ENCODE data around the gene VPS11. TPM values are rescaled to one million over a fixed set of nuclear protein-coding genes. Genes with fewer than 3 reads are reported as not detected.

VPS11 gene
- total RNA-seq, 4 donors from 2014 or later: 37.2 to 57.2 (median 47.9) TPM

- no peak for TF ChIP-seq EP300 (IDR thresholded peaks at IDR 0.05)
- no peak for TF ChIP-seq POLR2AphosphoS5 (IDR thresholded peaks at IDR 0.05)
- TF ChIP-seq POLR2A (IDR thresholded peaks at IDR 0.05): no peak
- no peak for TF ChIP-seq CTCF (IDR thresholded peaks at IDR 0.05)
- no peak for DNase-seq (ENCODE audit: low spot score in 2 of 2)
- Histone ChIP-seq H3K27me3 (no peaks in the 10 kb centered on the region), H3K4me1 (peaks cover 28% of the 10 kb centered on the region), H3K27ac (no peak overlapping the region), H3K9me3 (no peaks in the 10 kb centered on the region), H3K4me3 (no peak overlapping the region), H3K36me3 (peaks cover 27% of the 10 kb centered on the region)
- 91% methylated on average over 6 of the region's 9 CpGs for WGBS
Observed at GRCh38 chr11:119027561-119028345, 39.9 kb upstream of the VPS11 start.

- TF ChIP-seq POLR2A (IDR thresholded peaks at IDR 0.05) (no peak), POLR2AphosphoS5 (IDR thresholded peaks at IDR 0.05) (no peak)
- H3K4me1 ChIP-seq: peaks cover 26% of the 10 kb centered on the region
- peaks cover 21% of the 10 kb centered on the region for H3K36me3 ChIP-seq
- WGBS: 71% methylated on average over 3 of the region's 9 CpGs
- no peaks in the 10 kb centered on the region for H3K27me3 ChIP-seq
- H3K27ac ChIP-seq: no peak overlapping the region
- no peaks in the 10 kb centered on the region for H3K9me3 ChIP-seq
- no peak for DNase-seq (ENCODE audit: low spot score in 2 of 2)
- H3K4me3 ChIP-seq: no peak overlapping the region
Observed at GRCh38 chr11:119028346-119029068, 39.1 kb upstream of the VPS11 start.

- 89% methylated on average over 1 of the region's 1 CpG for WGBS
- Histone ChIP-seq H3K4me1 (peaks cover 26% of the 10 kb centered on the region), H3K36me3 (peaks cover 16% of the 10 kb centered on the region), H3K4me3 (peak overlapping the region; percentile 88), H3K27ac (no peak overlapping the region), H3K9me3 (no peaks in the 10 kb centered on the region), H3K27me3 (no peaks in the 10 kb centered on the region)
- TF ChIP-seq POLR2A (IDR thresholded peaks at IDR 0.05): no peak
- TF ChIP-seq CTCF (IDR thresholded peaks at IDR 0.05): no peak
- no peak for TF ChIP-seq POLR2AphosphoS5 (IDR thresholded peaks at IDR 0.05)
- no peak for TF ChIP-seq EP300 (IDR thresholded peaks at IDR 0.05)
- no peak for DNase-seq (ENCODE audit: low spot score in 2 of 2)
Observed at GRCh38 chr11:119029069-119029339, 38.6 kb upstream of the VPS11 start.

- TF ChIP-seq POLR2A (IDR thresholded peaks at IDR 0.05) (no peak), CTCF (IDR thresholded peaks at IDR 0.05) (no peak)
- Histone ChIP-seq H3K36me3 (peaks cover 12% of the 10 kb centered on the region), H3K27ac (peak overlapping the region; percentile 92), H3K9me3 (no peaks in the 10 kb centered on the region), H3K4me1 (peaks cover 26% of the 10 kb centered on the region), H3K4me3 (peak overlapping the region; percentile 88), H3K27me3 (no peaks in the 10 kb centered on the region)
- 40% methylated on average over 8 of the region's 10 CpGs for WGBS
- DNase-seq (ENCODE audit: low spot score in 2 of 2): no peak
Observed at GRCh38 chr11:119029340-119030028, 38.1 kb upstream of the VPS11 start.

GRCh38 chr11:119030029-119030328, 37.6 kb upstream of the VPS11 start:
- Histone ChIP-seq H3K36me3 (peaks cover 7% of the 10 kb centered on the region), H3K4me1 (peaks cover 26% of the 10 kb centered on the region), H3K27me3 (no peaks in the 10 kb centered on the region), H3K27ac (peak overlapping the region; percentile 92), H3K4me3 (peak overlapping the region; percentile 88), H3K9me3 (no peaks in the 10 kb centered on the region)
- DNase-seq (ENCODE audit: low spot score in 2 of 2): no peak
- TF ChIP-seq POLR2AphosphoS5 (IDR thresholded peaks at IDR 0.05) (no peak), EP300 (IDR thresholded peaks at IDR 0.05) (no peak), POLR2A (IDR thresholded peaks at IDR 0.05) (no peak), CTCF (IDR thresholded peaks at IDR 0.05) (no peak)
- WGBS: 17% methylated on average over 5 of the region's 13 CpGs
